ENCODE measurements around the gene GOLGA8B.
"Not testable (repeated sequence)": the region's sequence is repeated elsewhere in the genome, so short reads cannot be mapped to it uniquely, and the experiment has no call there.

DNA sequence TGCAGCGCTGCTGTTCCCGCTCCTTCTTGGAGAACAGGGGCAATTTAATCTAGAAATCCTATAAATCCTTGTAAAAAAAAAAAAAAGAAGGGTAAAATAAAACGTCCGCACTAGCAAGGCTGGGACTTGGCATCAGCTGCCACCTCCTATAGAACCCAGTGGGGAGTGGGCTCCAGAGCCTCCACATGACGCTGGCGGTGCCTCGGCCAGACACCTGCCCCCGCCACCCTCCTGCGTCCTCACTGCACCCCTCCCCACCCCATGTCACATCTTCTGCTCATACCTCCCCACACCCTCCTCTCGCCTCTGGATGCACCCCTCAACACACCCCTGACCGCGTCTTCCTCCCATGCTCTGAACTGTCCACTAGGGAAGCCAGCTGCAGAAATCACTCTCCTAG lies 8.4 kb downstream of the GOLGA8B start:
- not testable (repeated sequence) for TF ChIP-seq CTCF (IDR thresholded peaks at IDR 0.05; ENCODE audit: low read depth, low read length); POLR2A (IDR thresholded peaks at IDR 0.05; ENCODE audit: extremely low read depth, insufficient read length); MYC (IDR thresholded peaks at IDR 0.05; ENCODE audit: low read depth, low read length)

Measured in NB4 (cell line).